ENCODE results near the gene IRF2BP2. TPM values are rescaled to one million over a fixed set of nuclear protein-coding genes. Genes with fewer than 3 reads are reported as not detected.

Gene IRF2BP2
- 100 to 1,000 TPM in 3 of 4 donors, 10 to 100 TPM in 1; 92.3 to 123 (median 108) TPM for total RNA-seq
- polyA plus RNA-seq: 69.3 TPM
- long read RNA-seq, donor 1, full-length matches to known transcripts: 98 of 238 reads
- long read RNA-seq, donor 1, partial matches to known transcripts: 0 of 238 reads
- long read RNA-seq, donor 1, other reads (novel, unspliced or antisense): 140 of 238 reads
- long read RNA-seq, donor 2, full-length matches to known transcripts: 58 of 107 reads
- long read RNA-seq, donor 2, partial matches to known transcripts: 0 of 107 reads
- long read RNA-seq, donor 2, other reads (novel, unspliced or antisense): 49 of 107 reads
- long read RNA-seq, donor 3, full-length matches to known transcripts: 81 of 244 reads
- long read RNA-seq, donor 3, partial matches to known transcripts: 0 of 244 reads
- long read RNA-seq, donor 3, other reads (novel, unspliced or antisense): 163 of 244 reads
- long read RNA-seq, donor 4, full-length matches to known transcripts: 65 of 111 reads
- long read RNA-seq, donor 4, partial matches to known transcripts: 0 of 111 reads
- long read RNA-seq, donor 4, other reads (novel, unspliced or antisense): 46 of 111 reads

GRCh38 chr1:234610061-234610665 is at the start of gene IRF2BP2:
Gene IRF2BP2 (minus strand): TSS chr1:234610178. CDS start chr1:234609494, 684 bp downstream.
- Histone ChIP-seq H3K4me1 (ENCODE audit: control insufficient read depth, insufficient read depth, low read length) (peaks cover 4% of the 10 kb centered on the region), H3K27ac (ENCODE audit: low read length) (peak within 1 kb of the TSS; percentile 99), H3K27me3 (ENCODE audit: control insufficient read depth, insufficient read depth) (no peaks in the 10 kb centered on the region), H3K9me3 (ENCODE audit: control insufficient read depth, low read length) (no peaks in the 10 kb centered on the region), H3K4me3 (ENCODE audit: low read length) (peak within 1 kb of the TSS; percentile 71)
- ATAC-seq (peak; percentile 61 to 63), DNase-seq (peak; percentile 84 to 94 (median 94))
- intact Hi-C loops (cut with DNase I): loop anchor here (1.0 to 10.0 kb wide), 7 partner anchors 92 to 472 kb away; no protein-coding TSS in a partner anchor
- under 1% methylated on average over 61 of the region's 62 CpGs for WGBS

- no peaks in the 10 kb centered on the region for H3K9me3 ChIP-seq (ENCODE audit: control insufficient read depth, low read length)
- DNase-seq (no peak), ATAC-seq (no peak)
- H3K27me3 ChIP-seq (ENCODE audit: control insufficient read depth, insufficient read depth): no peaks in the 10 kb centered on the region
- H3K4me1 ChIP-seq (ENCODE audit: control insufficient read depth, insufficient read depth, low read length): no peaks in the 10 kb centered on the region
- H3K4me3 ChIP-seq (ENCODE audit: low read length): no peak overlapping the region
- 91% methylated on average over 9 of the region's 9 CpGs for WGBS
- H3K27ac ChIP-seq (ENCODE audit: low read length): no peak overlapping the region
- intact Hi-C loops (cut with DNase I): no loop called here
These were observed 49.6 kb upstream of the IRF2BP2 start for GRCh38 chr1:234659538-234659937.

- Histone ChIP-seq H3K4me1 (ENCODE audit: control insufficient read depth, insufficient read depth, low read length) (no peaks in the 10 kb centered on the region), H3K27ac (ENCODE audit: low read length) (no peak overlapping the region), H3K4me3 (ENCODE audit: low read length) (no peak overlapping the region), H3K9me3 (ENCODE audit: control insufficient read depth, low read length) (no peaks in the 10 kb centered on the region), H3K27me3 (ENCODE audit: control insufficient read depth, insufficient read depth) (no peaks in the 10 kb centered on the region)
- ATAC-seq: peak in 1 of 2 donors; percentile 24
- DNase-seq: no peak
- WGBS: 72% methylated on average over 3 of the region's 3 CpGs
- intact Hi-C loops (cut with DNase I): no loop called here
These were observed 48.2 kb upstream of the IRF2BP2 start for GRCh38 chr1:234658138-234658537.

GRCh38 chr1:234656944-234657654 is 47.1 kb upstream of the IRF2BP2 start:
- ATAC-seq: peak; percentile 73 to 78
- no peaks in the 10 kb centered on the region for H3K27me3 ChIP-seq (ENCODE audit: control insufficient read depth, insufficient read depth)
- no peak for DNase-seq
- no peak overlapping the region for H3K4me3 ChIP-seq (ENCODE audit: low read length)
- no peaks in the 10 kb centered on the region for H3K4me1 ChIP-seq (ENCODE audit: control insufficient read depth, insufficient read depth, low read length)
- no peak overlapping the region for H3K27ac ChIP-seq (ENCODE audit: low read length)
- H3K9me3 ChIP-seq (ENCODE audit: control insufficient read depth, low read length): no peaks in the 10 kb centered on the region
- intact Hi-C loops (cut with DNase I): no loop called here
- WGBS: 72% methylated on average over 12 of the region's 12 CpGs

GRCh38 chr1:234656070-234656895 is 46.3 kb upstream of the IRF2BP2 start:
- ATAC-seq (no peak), DNase-seq (no peak)
- Histone ChIP-seq H3K9me3 (ENCODE audit: control insufficient read depth, low read length) (no peaks in the 10 kb centered on the region), H3K4me1 (ENCODE audit: control insufficient read depth, insufficient read depth, low read length) (no peaks in the 10 kb centered on the region), H3K27ac (ENCODE audit: low read length) (no peak overlapping the region), H3K4me3 (ENCODE audit: low read length) (no peak overlapping the region), H3K27me3 (ENCODE audit: control insufficient read depth, insufficient read depth) (no peaks in the 10 kb centered on the region)
- intact Hi-C loops (cut with DNase I): no loop called here
- WGBS: 90% methylated on average over 17 of the region's 17 CpGs

- ATAC-seq: no peak
- H3K27ac ChIP-seq (ENCODE audit: low read length): no peak overlapping the region
- no peaks in the 10 kb centered on the region for H3K27me3 ChIP-seq (ENCODE audit: control insufficient read depth, insufficient read depth)
- intact Hi-C loops (cut with DNase I): no loop called here
- H3K9me3 ChIP-seq (ENCODE audit: control insufficient read depth, low read length): no peaks in the 10 kb centered on the region
- no peak for DNase-seq
- WGBS: 86% methylated on average over 8 of the region's 8 CpGs
- no peaks in the 10 kb centered on the region for H3K4me1 ChIP-seq (ENCODE audit: control insufficient read depth, insufficient read depth, low read length)
- H3K4me3 ChIP-seq (ENCODE audit: low read length): no peak overlapping the region
These were observed 45.5 kb upstream of the IRF2BP2 start for GRCh38 chr1:234655328-234656069.

GRCh38 chr1:234654002-234654733 is 44.2 kb upstream of the IRF2BP2 start:
- Histone ChIP-seq H3K4me3 (ENCODE audit: low read length) (no peak overlapping the region), H3K27me3 (ENCODE audit: control insufficient read depth, insufficient read depth) (no peaks in the 10 kb centered on the region), H3K27ac (ENCODE audit: low read length) (no peak overlapping the region), H3K4me1 (ENCODE audit: control insufficient read depth, insufficient read depth, low read length) (no peaks in the 10 kb centered on the region), H3K9me3 (ENCODE audit: control insufficient read depth, low read length) (no peaks in the 10 kb centered on the region)
- 94% methylated on average over 3 of the region's 3 CpGs for WGBS
- intact Hi-C loops (cut with DNase I): no loop called here
- DNase-seq: no peak
- no peak for ATAC-seq

- H3K4me1 ChIP-seq (ENCODE audit: control insufficient read depth, insufficient read depth, low read length): no peaks in the 10 kb centered on the region
- H3K9me3 ChIP-seq (ENCODE audit: control insufficient read depth, low read length): peaks cover 2% of the 10 kb centered on the region
- H3K27me3 ChIP-seq (ENCODE audit: control insufficient read depth, insufficient read depth): no peaks in the 10 kb centered on the region
- no peak overlapping the region for H3K4me3 ChIP-seq (ENCODE audit: low read length)
- H3K27ac ChIP-seq (ENCODE audit: low read length): no peak overlapping the region
- 94% methylated on average over 3 of the region's 3 CpGs for WGBS
- ATAC-seq (no peak), DNase-seq (no peak)
- intact Hi-C loops (cut with DNase I): no loop called here
These were observed 39.6 kb upstream of the IRF2BP2 start for GRCh38 chr1:234649432-234650081.

- no peak overlapping the region for H3K4me3 ChIP-seq (ENCODE audit: low read length)
- WGBS: 93% methylated on average over 2 of the region's 2 CpGs
- ATAC-seq (no peak), DNase-seq (no peak)
- H3K27me3 ChIP-seq (ENCODE audit: control insufficient read depth, insufficient read depth): no peaks in the 10 kb centered on the region
- H3K9me3 ChIP-seq (ENCODE audit: control insufficient read depth, low read length): peaks cover 2% of the 10 kb centered on the region
- H3K4me1 ChIP-seq (ENCODE audit: control insufficient read depth, insufficient read depth, low read length): no peaks in the 10 kb centered on the region
- intact Hi-C loops (cut with DNase I): no loop called here
- no peak overlapping the region for H3K27ac ChIP-seq (ENCODE audit: low read length)
These were observed 37.8 kb upstream of the IRF2BP2 start for GRCh38 chr1:234647758-234648157.
